IPS-18c (cell line): Measurements from ENCODE around the gene GPR32.
"Not testable (repeated sequence)": the region's sequence is repeated elsewhere in the genome, so short reads cannot be mapped to it uniquely, and the experiment has no call there.

Experiments used
- H3K4me3 ChIP-seq: 2 replicates; pipeline ENCODE4 v1.7.0; 2013; ENCODE audit warnings: low read depth, mild to moderate bottlenecking, low read length, moderate library complexity; ENCODE audit not compliant: insufficient read depth
- H3K9me3 ChIP-seq: one replicate; pipeline ENCODE4 v1.6.1; 2013; ENCODE audit warnings: mild to moderate bottlenecking, low read length, moderate library complexity; ENCODE audit not compliant: control insufficient read depth, insufficient read depth

Gene GPR32

GRCh38 chr19:50770164-50770563 lies at the start of gene GPR32:
Gene GPR32 (plus strand): TSS chr19:50770464. CDS start chr19:50770601, 137 bp downstream.
- not testable (repeated sequence) for H3K4me3 ChIP-seq, H3K9me3 ChIP-seq

GRCh38 chr19:50720921-50721381 lies 49.3 kb upstream of the GPR32 start:
- H3K4me3 ChIP-seq: no peak overlapping the region
- H3K9me3 ChIP-seq: peaks cover 3% of the 10 kb centered on the region

GRCh38 chr19:50721441-50722137 lies 48.7 kb upstream of the GPR32 start:
- no peak overlapping the region for H3K4me3 ChIP-seq
- peaks cover 3% of the 10 kb centered on the region for H3K9me3 ChIP-seq

GRCh38 chr19:50722201-50723013 lies 47.9 kb upstream of the GPR32 start:
- Histone ChIP-seq H3K9me3 (peaks cover 3% of the 10 kb centered on the region), H3K4me3 (peak overlapping the region; percentile 9)

GRCh38 chr19:50723069-50723468 lies 47.2 kb upstream of the GPR32 start, which contains the start of gene CLEC11A:
Gene CLEC11A (plus strand): TSS chr19:50723364. CDS start chr19:50723526, 162 bp downstream.
- Histone ChIP-seq H3K4me3 (peak within 1 kb of the TSS; percentile 74), H3K9me3 (peaks cover 3% of the 10 kb centered on the region)

- Histone ChIP-seq H3K9me3 (peaks cover 3% of the 10 kb centered on the region), H3K4me3 (peak overlapping the region; percentile 74)
Measured at GRCh38 chr19:50723735-50724521, 46.3 kb upstream of the GPR32 start.

- Histone ChIP-seq H3K9me3 (peaks cover 3% of the 10 kb centered on the region), H3K4me3 (peak overlapping the region; percentile 77)
Measured at GRCh38 chr19:50724522-50725217, 45.6 kb upstream of the GPR32 start.

GRCh38 chr19:50725218-50725910 lies 44.9 kb upstream of the GPR32 start:
- Histone ChIP-seq H3K9me3 (peaks cover 3% of the 10 kb centered on the region), H3K4me3 (peak overlapping the region; percentile 77)

- Histone ChIP-seq H3K4me3 (peak overlapping the region; percentile 77), H3K9me3 (peaks cover 3% of the 10 kb centered on the region)
Measured at GRCh38 chr19:50725911-50726230, 44.4 kb upstream of the GPR32 start.

GRCh38 chr19:50728084-50728737 lies 42.1 kb upstream of the GPR32 start:
- H3K4me3 ChIP-seq: peak overlapping the region; percentile 38; the same call in 1 of the 2 replicates
- no peaks in the 10 kb centered on the region for H3K9me3 ChIP-seq

- Histone ChIP-seq H3K9me3 (no peaks in the 10 kb centered on the region), H3K4me3 (no peak overlapping the region)
Measured at GRCh38 chr19:50729894-50730293, 40.4 kb upstream of the GPR32 start.

GRCh38 chr19:50735869-50736268 lies 34.4 kb upstream of the GPR32 start:
- H3K9me3 ChIP-seq: no peaks in the 10 kb centered on the region
- no peak overlapping the region for H3K4me3 ChIP-seq

GRCh38 chr19:50736338-50736737 lies 33.9 kb upstream of the GPR32 start:
- H3K9me3 ChIP-seq: no peaks in the 10 kb centered on the region
- H3K4me3 ChIP-seq: no peak overlapping the region

- no peaks in the 10 kb centered on the region for H3K9me3 ChIP-seq
- no peak overlapping the region for H3K4me3 ChIP-seq
Measured at GRCh38 chr19:50739132-50739913, 30.9 kb upstream of the GPR32 start.

- Histone ChIP-seq H3K9me3 (no peaks in the 10 kb centered on the region), H3K4me3 (no peak overlapping the region)
Measured at GRCh38 chr19:50739914-50740426, 30.3 kb upstream of the GPR32 start.
